T-helper 1 cell (primary cell): ENCODE measurements around the gene ADGRG7.

ENCODE experiments used
- DNase-seq, 5 donors: peaks; one replicate each; pipeline ENCODE4 v3.0.0-alpha.2; 2012 to 2020

Gene ADGRG7

GRCh38 chr3:100702082-100702979 lies 92.9 kb downstream of the ADGRG7 start:
- DNase-seq: no peak

GRCh38 chr3:100702980-100703345 lies 93.6 kb downstream of the ADGRG7 start:
- DNase-seq: no peak

- DNase-seq: no peak
Measured at GRCh38 chr3:100703865-100704264, 94.5 kb downstream of the ADGRG7 start.

GRCh38 chr3:100706365-100706764 lies 97.0 kb downstream of the ADGRG7 start:
- no peak for DNase-seq

- DNase-seq: no peak
Measured at GRCh38 chr3:100708644-100708988, 99.2 kb downstream of the ADGRG7 start.

- DNase-seq: peak; percentile 96 to 99 (median 97)
Measured at GRCh38 chr3:100708989-100709841, 99.8 kb downstream of the ADGRG7 start, which contains the start of gene TFG. Gene TFG (plus strand): TSS chr3:100709494. CDS start chr3:100713686, 4,192 bp downstream.

GRCh38 chr3:100709842-100710260 lies 100.5 kb downstream of the ADGRG7 start:
- peak in 4 of 5 donors; percentile 14 to 32 (median 29) for DNase-seq

- peak; percentile 19 to 80 (median 38) for DNase-seq
Measured at GRCh38 chr3:100710261-100710968, 101.0 kb downstream of the ADGRG7 start.

- DNase-seq: no peak
Measured at GRCh38 chr3:100715176-100715575, 105.8 kb downstream of the ADGRG7 start.

GRCh38 chr3:100717063-100717462 lies 107.7 kb downstream of the ADGRG7 start:
- no peak for DNase-seq

GRCh38 chr3:100717637-100718487 lies 108.5 kb downstream of the ADGRG7 start:
- DNase-seq: no peak

GRCh38 chr3:100719136-100719535 lies 109.7 kb downstream of the ADGRG7 start:
- DNase-seq: no peak

- DNase-seq: no peak
Measured at GRCh38 chr3:100720426-100720825, 111.0 kb downstream of the ADGRG7 start.

- no peak for DNase-seq
Measured at GRCh38 chr3:100725935-100726513, 116.6 kb downstream of the ADGRG7 start.

- no peak for DNase-seq
Measured at GRCh38 chr3:100726706-100727105, 117.3 kb downstream of the ADGRG7 start.

GRCh38 chr3:100730524-100730923 lies 121.1 kb downstream of the ADGRG7 start:
- DNase-seq: no peak

- no peak for DNase-seq
Measured at GRCh38 chr3:100732435-100732834, 123.0 kb downstream of the ADGRG7 start.

GRCh38 chr3:100737334-100737733 lies 127.9 kb downstream of the ADGRG7 start:
- no peak for DNase-seq

- no peak for DNase-seq
Measured at GRCh38 chr3:100740207-100740606, 130.8 kb downstream of the ADGRG7 start.

- DNase-seq: no peak
Measured at GRCh38 chr3:100743535-100743934, 134.1 kb downstream of the ADGRG7 start.

- no peak for DNase-seq
Measured at GRCh38 chr3:100744671-100745070, 135.3 kb downstream of the ADGRG7 start.
